HG03095 (cell line): ENCODE results near the gene CFL1.

Experiments
- ATAC-seq: cut with Tn5 transposase; IDR thresholded peaks from one replicate; pipeline ENCODE4 v1.9.1; 2021; ENCODE audit warnings: moderate library complexity; ENCODE audit not compliant: unreplicated experiment

Gene CFL1

DNA sequence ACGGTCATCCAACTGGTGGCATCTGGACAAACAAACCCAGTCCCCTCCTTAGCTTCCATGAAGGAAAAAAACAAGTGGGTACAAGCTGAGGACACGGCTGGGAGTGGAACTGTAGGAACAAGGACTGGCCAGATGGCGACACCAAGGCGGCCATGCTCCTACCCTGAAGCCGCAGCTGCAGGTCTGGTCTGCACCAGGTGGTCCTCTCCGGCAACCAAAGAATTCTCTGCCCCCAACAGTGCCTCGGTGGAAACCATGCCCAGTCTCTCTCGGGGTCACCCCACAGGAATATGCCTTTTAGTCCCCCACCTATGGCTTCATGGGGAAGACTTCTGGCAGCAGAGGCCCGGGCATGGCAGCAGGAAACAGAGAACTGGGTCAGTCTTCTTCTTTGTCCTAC lies 48.5 kb downstream of the CFL1 start:
- no peak for ATAC-seq

DNA sequence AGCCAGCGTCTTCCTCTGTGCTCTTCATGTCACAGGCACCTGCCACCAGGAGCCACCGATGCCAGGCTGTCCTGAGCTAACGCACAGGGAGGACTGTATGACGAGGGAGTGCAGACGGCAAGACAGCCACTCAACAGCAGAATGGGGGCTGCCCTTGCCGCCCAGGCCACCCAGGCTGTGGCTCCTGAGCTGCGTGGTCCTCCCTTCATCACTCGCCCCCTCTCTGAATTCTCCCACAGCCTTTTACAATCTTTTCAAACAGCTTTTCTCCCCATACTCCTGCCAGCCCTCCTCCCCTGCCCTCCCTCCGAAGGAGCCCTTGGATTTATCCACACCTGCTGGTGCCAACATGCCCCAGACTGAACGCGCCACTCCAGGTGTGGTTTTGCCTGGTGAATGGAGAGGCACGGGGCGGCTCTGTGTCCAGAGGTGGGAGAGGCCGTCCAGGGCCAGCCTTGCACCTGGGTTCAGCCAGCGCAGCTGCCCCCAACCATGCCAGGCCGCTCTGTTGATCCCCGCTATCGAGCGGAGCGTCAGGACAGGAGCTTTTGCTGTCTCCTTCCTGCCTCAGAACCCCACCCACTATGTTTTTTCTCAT lies 49.1 kb downstream of the CFL1 start:
- ATAC-seq = no peak

DNA sequence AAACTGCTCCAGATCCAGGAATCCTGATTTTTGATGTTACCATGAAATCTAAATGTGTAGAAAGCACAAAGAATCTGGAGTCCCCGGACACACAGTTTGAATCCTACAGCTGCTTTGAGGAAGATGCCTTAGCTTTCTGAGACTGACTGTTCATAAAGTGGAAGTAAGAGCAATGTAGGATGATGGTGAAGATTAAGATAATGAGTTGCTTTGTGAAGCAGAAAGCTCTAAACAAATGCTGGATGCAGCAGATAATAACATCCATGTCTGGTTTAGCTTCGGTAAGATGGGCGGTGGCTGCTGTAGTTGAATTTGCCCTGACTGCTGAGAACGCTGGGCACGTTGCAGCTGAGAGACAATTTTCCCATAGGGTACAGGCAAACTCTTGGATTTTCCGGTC lies 51.0 kb downstream of the CFL1 start:
- no peak for ATAC-seq
